Lung (tissue), 12 donors: ENCODE data around the gene ZNF654. TPM values are rescaled to one million over a fixed set of nuclear protein-coding genes. Genes with fewer than 3 reads are reported as not detected.

ENCODE experiments used
- ATAC-seq: fragments of 200-7000 bp; cut with Tn5 transposase; one replicate; pipeline ENCODE4 v1.9.1; 2020; ENCODE audit warnings: moderate number of reproducible peaks; ENCODE audit not compliant: insufficient read depth, low FRiP score
- DNase-seq, 3 donors: peaks; one replicate each; pipeline ENCODE4 v3.0.0-alpha.2; 2013 to 2017
- H3K27ac ChIP-seq, 2 donors: one replicate each; pipeline ENCODE4 v1.5.1; 2013; ENCODE audit warnings: mild to moderate bottlenecking in 2 of 2, moderate library complexity in 2 of 2, control low read depth in 1 of 2, inconsistent platforms in 1 of 2, low read depth in 1 of 2, low read length in 1 of 2
- H3K27me3 ChIP-seq, 3 donors: one replicate each; pipeline ENCODE4 v1.5.1; 2013; ENCODE audit warnings: low read length in 2 of 3; ENCODE audit not compliant: control insufficient read depth in 3 of 3, insufficient read depth in 3 of 3
- H3K36me3 ChIP-seq, 4 donors: one replicate each; pipeline ENCODE4 v1.5.1; 2013; ENCODE audit warnings: low read length in 4 of 4, mild to moderate bottlenecking in 1 of 4, moderate library complexity in 1 of 4; ENCODE audit not compliant: control insufficient read depth in 4 of 4, insufficient read depth in 4 of 4
- H3K4me1 ChIP-seq, 5 donors: one replicate each; pipeline ENCODE4 v1.5.1; 2013; ENCODE audit warnings: low read length in 5 of 5, mild to moderate bottlenecking in 2 of 5, moderate library complexity in 1 of 5; ENCODE audit not compliant: control insufficient read depth in 5 of 5, insufficient read depth in 5 of 5
- H3K4me3 ChIP-seq: one replicate; pipeline ENCODE4 v1.5.1; 2013; ENCODE audit warnings: mild to moderate bottlenecking, control low read depth, moderate library complexity
- H3K9ac ChIP-seq, 2 donors: one replicate each; pipeline ENCODE4 v1.5.1; 2013; ENCODE audit warnings: low read length in 2 of 2, control low read depth in 1 of 2; ENCODE audit not compliant: insufficient read depth in 1 of 2
- H3K9me3 ChIP-seq, 4 donors: one replicate each; pipeline ENCODE4 v1.5.1; 2013; ENCODE audit warnings: low read length in 3 of 4, mild to moderate bottlenecking in 1 of 4, moderate library complexity in 1 of 4; ENCODE audit not compliant: control insufficient read depth in 4 of 4, insufficient read depth in 3 of 4
- CTCF ChIP-seq: IDR thresholded peaks from 2 replicates; pipeline ENCODE4 v1.5.1; 2012; ENCODE audit warnings: mild to moderate bottlenecking; ENCODE audit errors: control extremely low read depth, extremely low read depth
- WGBS, 2 donors: extraction: QIAGEN DNeasy Blood & Tissue Kit; methylation state at CpG; one replicate each; pipeline ENCODE4 v1.1.7; 2013; 5-methylcytosine and 5-hydroxymethylcytosine counted together
- polyA plus RNA-seq, 2 donors: library from polyadenylated mRNA; stranded (reverse); fragments of 200-250 nt; gene quantifications; one replicate each; pipeline ENCODE4 v1.2.1, GENCODE V29; 2013
- total RNA-seq, 2 donors: library from RNA; depleted of rRNA in 1 of 2; stranded (reverse); fragments of >200 nt in 1 of 2; gene quantifications; one replicate each; pipeline ENCODE4 v1.2.1, GENCODE V29; 2014 to 2021
- donor health status: control.
- donor health status: control.
- donor health status: Bipolar disorder and iron deficiency.
- donor health status: healthy.
- donor health status: DM: yes; HTN: yes; CAD: no.

The ZNF654 gene
- total and polyA plus RNA-seq, 4 donors: 3.1 to 35.4 (median 7.4) TPM

GRCh38 chr3:88141458-88142083 is 82.5 kb downstream of the ZNF654 start:
- WGBS, 2 donors: 69 to 79% methylated on average over 4 of the region's 4 CpGs
- no peaks in the 10 kb centered on the region for H3K9me3 ChIP-seq
- H3K27ac ChIP-seq: no peak overlapping the region
- no peak overlapping the region for H3K9ac ChIP-seq
- TF ChIP-seq CTCF: no peak
- H3K36me3 ChIP-seq: peaks cover 2 to 30% (median 20%) of the 10 kb centered on the region in 4 donors
- no peaks in the 10 kb centered on the region for H3K27me3 ChIP-seq
- H3K4me1 ChIP-seq: no peaks in the 10 kb centered on the region
- ATAC-seq: no peak
- H3K4me3 ChIP-seq: no peak overlapping the region
- DNase-seq: no peak

- H3K36me3 ChIP-seq: peaks cover 2 to 26% (median 19%) of the 10 kb centered on the region in 4 donors
- no peaks in the 10 kb centered on the region for H3K4me1 ChIP-seq
- no peak overlapping the region for H3K4me3 ChIP-seq
- DNase-seq: no peak
- WGBS, 2 donors: 83 to 89% methylated on average over 3 of the region's 3 CpGs
- no peak for ATAC-seq
- H3K27ac ChIP-seq: no peak overlapping the region
- no peaks in the 10 kb centered on the region for H3K9me3 ChIP-seq
- TF ChIP-seq CTCF: no peak
- H3K27me3 ChIP-seq: no peaks in the 10 kb centered on the region
- no peak overlapping the region for H3K9ac ChIP-seq
These were observed 83.1 kb downstream of the ZNF654 start for GRCh38 chr3:88142094-88142624.

- H3K9me3 ChIP-seq: no peaks in the 10 kb centered on the region
- no peak for TF ChIP-seq CTCF
- peaks cover 0 to 14% (median 7%) of the 10 kb centered on the region in 5 donors for H3K4me1 ChIP-seq
- H3K4me3 ChIP-seq: no peak overlapping the region
- ATAC-seq: no peak
- H3K27ac ChIP-seq: no peak overlapping the region
- DNase-seq: no peak
- H3K9ac ChIP-seq: no peak overlapping the region
- H3K27me3 ChIP-seq: no peaks in the 10 kb centered on the region
- peaks cover 0 to 4% (median 0%) of the 10 kb centered on the region in 4 donors for H3K36me3 ChIP-seq
These were observed 88.2 kb downstream of the ZNF654 start for GRCh38 chr3:88147261-88147660.
